Right atrium auricular region (tissue), 2 donors: ENCODE results near the gene NMB. TPM values are rescaled to one million over a fixed set of nuclear protein-coding genes. Genes with fewer than 3 reads are reported as not detected.

Experiments used
- DNase-seq: peaks from one replicate; pipeline ENCODE4 v3.0.0-alpha.2; 2019; ENCODE audit warnings: low spot score
- H3K27ac ChIP-seq, 2 donors: fragments of 200-600 bp; sonication (generic); 1 replicate in 1 of 2; 2 replicates in 1 of 2; pipeline ENCODE4 v1.5.1; 2016 to 2019
- H3K27me3 ChIP-seq, 2 donors: fragments of 200-600 bp; sonication (generic); one replicate each; pipeline versions ENCODE4 v1.5.1 to v1.6.0; 2017 to 2019
- H3K36me3 ChIP-seq: fragments of 200-600 bp; sonication (generic); one replicate; pipeline ENCODE4 v1.5.1; 2016
- H3K4me1 ChIP-seq, 2 donors: fragments of 200-600 bp; sonication (generic); one replicate each; pipeline versions ENCODE4 v1.5.1 to v1.6.0; 2017 to 2019
- H3K4me3 ChIP-seq, 2 donors: fragments of 200-600 bp; sonication (generic); 1 replicate in 1 of 2; 2 replicates in 1 of 2; pipeline ENCODE4 v1.5.1; 2017 to 2019; ENCODE audit warnings: mild to moderate bottlenecking in 1 of 2, moderate library complexity in 1 of 2
- H3K9me3 ChIP-seq, 2 donors: fragments of 200-600 bp; sonication (generic); one replicate each; pipeline ENCODE4 v1.5.1; 2019
- total RNA-seq, 2 donors: library from RNA; depleted of rRNA; stranded (reverse); fragments of >200 nt; gene quantifications; one replicate each; pipeline ENCODE4 v1.1.0, GENCODE V29; 2016
- TF ChIP-seq, protein P1 (sequence below), 2 donors: fragments of 200-600 bp; sonication (generic); IDR thresholded peaks; one replicate each; pipeline ENCODE4 v1.5.1; 2019; ENCODE audit warnings: antibody characterized with exemption in 2 of 2

Gene NMB
- total RNA-seq, 2 donors from 2014 or later = 1.0 to 6.3 TPM

DNA sequence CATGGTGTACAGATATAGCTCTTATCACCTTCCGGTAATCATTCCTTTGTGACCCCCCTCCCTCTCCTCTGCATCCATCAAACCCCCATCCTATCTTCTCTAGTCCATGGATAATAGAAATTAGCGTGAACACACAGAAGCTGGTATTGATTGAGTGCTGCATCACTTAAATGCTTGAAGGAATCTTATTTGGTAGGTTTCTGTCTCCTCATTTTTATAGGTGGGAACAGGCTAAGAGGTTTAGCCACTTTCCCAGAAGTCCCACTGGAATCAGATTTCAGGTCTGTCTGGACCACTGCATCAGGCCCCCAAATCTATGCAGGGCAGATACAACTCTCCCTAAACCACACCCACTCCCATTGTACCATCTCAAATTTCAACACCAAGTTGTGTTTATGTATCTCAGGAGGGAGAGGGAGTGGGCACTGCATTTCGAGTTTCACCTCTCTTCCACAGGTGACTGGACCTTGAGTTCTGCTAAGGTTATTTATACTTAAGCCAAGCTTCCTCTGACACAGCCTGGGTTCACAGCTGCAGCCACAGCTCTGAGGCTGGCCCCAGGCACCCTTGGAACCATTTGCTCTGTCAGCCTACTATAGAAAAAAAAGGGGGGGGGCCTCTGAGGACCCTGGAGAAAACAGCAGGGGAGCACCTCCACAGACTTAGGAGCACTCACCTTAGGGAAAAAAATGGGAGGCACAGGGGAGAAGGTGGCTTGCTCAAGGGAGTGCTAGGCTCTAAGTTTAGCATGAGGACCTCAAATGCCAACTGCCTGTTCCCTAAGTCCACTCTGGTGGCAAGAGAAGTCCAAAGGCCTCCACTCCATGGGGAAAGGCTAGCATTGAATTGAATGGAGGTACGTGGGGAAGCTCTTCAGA is 2.1 kb upstream of the NMB start:
- no peaks in the 10 kb centered on the region for H3K27me3 ChIP-seq
- no peak overlapping the region for H3K4me3 ChIP-seq
- peaks cover 3% of the 10 kb centered on the region for H3K36me3 ChIP-seq
- peaks cover 0 to 21% of the 10 kb centered on the region in 2 donors for H3K4me1 ChIP-seq
- TF ChIP-seq, protein P1, sequence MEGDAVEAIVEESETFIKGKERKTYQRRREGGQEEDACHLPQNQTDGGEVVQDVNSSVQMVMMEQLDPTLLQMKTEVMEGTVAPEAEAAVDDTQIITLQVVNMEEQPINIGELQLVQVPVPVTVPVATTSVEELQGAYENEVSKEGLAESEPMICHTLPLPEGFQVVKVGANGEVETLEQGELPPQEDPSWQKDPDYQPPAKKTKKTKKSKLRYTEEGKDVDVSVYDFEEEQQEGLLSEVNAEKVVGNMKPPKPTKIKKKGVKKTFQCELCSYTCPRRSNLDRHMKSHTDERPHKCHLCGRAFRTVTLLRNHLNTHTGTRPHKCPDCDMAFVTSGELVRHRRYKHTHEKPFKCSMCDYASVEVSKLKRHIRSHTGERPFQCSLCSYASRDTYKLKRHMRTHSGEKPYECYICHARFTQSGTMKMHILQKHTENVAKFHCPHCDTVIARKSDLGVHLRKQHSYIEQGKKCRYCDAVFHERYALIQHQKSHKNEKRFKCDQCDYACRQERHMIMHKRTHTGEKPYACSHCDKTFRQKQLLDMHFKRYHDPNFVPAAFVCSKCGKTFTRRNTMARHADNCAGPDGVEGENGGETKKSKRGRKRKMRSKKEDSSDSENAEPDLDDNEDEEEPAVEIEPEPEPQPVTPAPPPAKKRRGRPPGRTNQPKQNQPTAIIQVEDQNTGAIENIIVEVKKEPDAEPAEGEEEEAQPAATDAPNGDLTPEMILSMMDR (IDR thresholded peaks at IDR 0.05) = no peak
- DNase-seq = no peak
- H3K27ac ChIP-seq = no peak overlapping the region
- H3K9me3 ChIP-seq = no peaks in the 10 kb centered on the region

DNA sequence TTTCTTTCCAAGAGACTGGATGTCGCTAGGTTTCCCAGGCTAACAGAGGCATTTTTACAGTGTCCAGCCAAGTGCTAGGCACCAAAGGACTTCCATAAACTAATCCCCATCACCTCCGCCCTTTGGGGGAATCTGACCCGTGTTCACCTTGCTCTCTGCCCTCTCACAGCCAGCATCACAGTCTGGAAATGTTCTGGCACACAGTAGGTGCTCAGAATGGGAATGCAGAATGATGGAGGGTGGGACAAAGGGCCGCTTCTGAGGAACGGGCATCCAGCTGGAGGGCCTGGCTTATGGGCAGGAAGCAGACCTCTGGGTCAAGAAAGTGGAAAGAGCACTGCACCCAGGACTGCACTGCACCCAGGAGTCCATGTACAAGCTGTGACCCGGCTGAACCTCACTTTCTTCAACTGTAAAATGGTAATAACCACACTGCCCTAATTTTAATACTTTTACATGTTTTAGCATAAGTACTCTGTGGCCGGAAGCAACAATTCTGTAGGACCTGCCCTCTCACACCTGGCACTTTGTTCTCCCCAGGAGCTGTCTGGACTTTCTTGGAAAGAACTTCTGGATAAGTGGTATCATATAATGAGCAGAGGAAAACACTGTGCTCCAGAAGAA is 901 bp upstream of the NMB start:
- Histone ChIP-seq H3K27me3 (no peaks in the 10 kb centered on the region), H3K9me3 (no peaks in the 10 kb centered on the region), H3K27ac (peak overlapping the region; percentile 83 to 94), H3K4me3 (peak overlapping the region; percentile 45 to 73), H3K36me3 (no peaks in the 10 kb centered on the region), H3K4me1 (peaks cover 0 to 26% of the 10 kb centered on the region in 2 donors)
- DNase-seq = no peak
- TF ChIP-seq, protein P1 (IDR thresholded peaks at IDR 0.05) = no peak

DNA sequence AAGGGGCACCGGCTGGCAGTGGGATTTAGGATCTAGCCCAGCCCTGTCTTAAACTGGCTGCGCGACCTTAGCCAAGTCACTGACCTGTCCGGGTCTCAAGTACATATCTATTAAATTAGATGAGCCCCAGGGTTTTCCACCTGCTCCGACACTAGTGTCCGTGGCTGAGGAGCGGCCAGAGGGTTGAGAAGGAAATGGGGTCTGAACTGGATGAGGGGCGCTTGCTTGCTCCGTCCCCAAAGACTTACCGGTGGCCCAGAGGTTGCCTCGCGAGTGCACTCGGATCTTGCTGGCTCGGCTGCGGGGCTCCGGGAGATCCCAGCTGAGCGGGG is 285 bp downstream of the NMB start:
- Histone ChIP-seq H3K9me3 (no peaks in the 10 kb centered on the region), H3K27ac (peak overlapping the region; percentile 83 to 94), H3K4me3 (peak overlapping the region; percentile 45 to 73), H3K4me1 (peaks cover 0 to 37% of the 10 kb centered on the region in 2 donors), H3K27me3 (no peaks in the 10 kb centered on the region), H3K36me3 (no peaks in the 10 kb centered on the region)
- TF ChIP-seq, protein P1 (IDR thresholded peaks at IDR 0.05) = no peak
- no peak for DNase-seq

DNA sequence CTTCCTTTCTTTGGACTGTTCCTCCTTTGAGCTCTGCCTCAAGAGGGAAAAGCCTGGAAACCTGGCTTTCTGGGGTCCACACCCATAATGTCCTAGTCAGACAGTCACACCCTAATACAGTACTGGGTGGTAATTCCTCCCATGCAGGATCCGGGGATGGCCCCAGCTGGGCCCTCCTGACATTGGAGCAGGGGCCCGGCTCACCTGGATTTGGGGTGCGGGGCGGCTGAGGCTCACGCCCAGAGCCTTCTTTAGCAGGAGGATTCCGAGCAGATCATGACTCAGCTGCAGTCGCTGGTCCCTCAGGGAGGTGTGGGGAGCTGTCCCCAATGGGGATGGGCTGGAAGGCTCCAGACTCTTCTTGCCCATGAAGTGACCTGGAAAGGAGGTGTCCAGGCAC is 1.0 kb downstream of the NMB start:
- no peaks in the 10 kb centered on the region for H3K9me3 ChIP-seq
- no peak overlapping the region for H3K4me3 ChIP-seq
- no peaks in the 10 kb centered on the region for H3K36me3 ChIP-seq
- DNase-seq = no peak
- peaks cover 0 to 44% of the 10 kb centered on the region in 2 donors for H3K4me1 ChIP-seq
- H3K27me3 ChIP-seq = no peaks in the 10 kb centered on the region
- TF ChIP-seq, protein P1 (IDR thresholded peaks at IDR 0.05) = no peak
- H3K27ac ChIP-seq = no peak overlapping the region

DNA sequence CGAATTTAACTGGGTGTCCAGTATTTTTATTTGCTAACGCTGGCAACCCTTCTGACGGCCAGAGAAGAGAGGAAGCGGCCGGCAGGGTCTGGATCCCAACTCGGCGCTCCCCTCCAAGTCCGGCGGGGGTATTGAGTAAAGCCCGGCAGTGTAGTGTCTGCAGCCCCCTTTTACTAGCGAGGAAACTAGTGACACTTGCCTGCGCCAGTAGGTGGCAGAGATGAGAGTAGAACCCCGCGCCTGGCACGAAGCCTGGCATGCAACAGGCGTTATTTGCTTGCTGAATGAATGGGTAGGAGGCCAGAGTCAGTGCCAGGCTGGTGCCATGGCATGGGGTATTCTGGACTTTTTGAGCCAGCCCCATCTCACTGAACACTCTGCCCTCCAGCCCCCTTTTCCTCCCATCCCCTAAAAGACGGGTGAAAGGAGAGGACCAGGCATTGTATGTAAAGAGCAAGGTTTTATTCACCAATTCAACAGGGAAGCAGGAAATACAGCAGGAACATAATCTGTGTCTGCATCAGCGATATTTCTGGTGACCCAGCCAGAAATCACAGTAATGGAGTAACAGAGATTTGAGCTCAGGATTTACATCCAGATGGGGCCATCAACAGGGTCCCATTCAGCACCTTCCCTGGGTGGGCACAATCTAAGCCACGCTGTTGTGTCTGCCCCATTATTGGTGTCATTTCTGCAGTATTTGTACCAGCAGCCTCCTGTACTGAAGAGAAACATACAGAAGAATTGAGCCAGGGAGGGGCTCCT is 3.1 kb downstream of the NMB start:
- Histone ChIP-seq H3K4me1 (peaks cover 0 to 53% of the 10 kb centered on the region in 2 donors), H3K27ac (peak overlapping the region; percentile 88 to 89), H3K36me3 (peaks cover 10% of the 10 kb centered on the region), H3K4me3 (peak overlapping the region; percentile 87 to 90), H3K9me3 (no peaks in the 10 kb centered on the region), H3K27me3 (no peaks in the 10 kb centered on the region)
- peak; percentile 86 for DNase-seq
- TF ChIP-seq, protein P1 (IDR thresholded peaks at IDR 0.05) = peak in 1 of 2 donors; percentile 70
